HG03460 (cell line): ENCODE results near the gene ATP8B4.

Source experiments
- ATAC-seq: cut with Tn5 transposase; IDR thresholded peaks from one replicate; pipeline ENCODE4 v1.9.1; 2021; ENCODE audit not compliant: unreplicated experiment

ATP8B4 gene

DNA sequence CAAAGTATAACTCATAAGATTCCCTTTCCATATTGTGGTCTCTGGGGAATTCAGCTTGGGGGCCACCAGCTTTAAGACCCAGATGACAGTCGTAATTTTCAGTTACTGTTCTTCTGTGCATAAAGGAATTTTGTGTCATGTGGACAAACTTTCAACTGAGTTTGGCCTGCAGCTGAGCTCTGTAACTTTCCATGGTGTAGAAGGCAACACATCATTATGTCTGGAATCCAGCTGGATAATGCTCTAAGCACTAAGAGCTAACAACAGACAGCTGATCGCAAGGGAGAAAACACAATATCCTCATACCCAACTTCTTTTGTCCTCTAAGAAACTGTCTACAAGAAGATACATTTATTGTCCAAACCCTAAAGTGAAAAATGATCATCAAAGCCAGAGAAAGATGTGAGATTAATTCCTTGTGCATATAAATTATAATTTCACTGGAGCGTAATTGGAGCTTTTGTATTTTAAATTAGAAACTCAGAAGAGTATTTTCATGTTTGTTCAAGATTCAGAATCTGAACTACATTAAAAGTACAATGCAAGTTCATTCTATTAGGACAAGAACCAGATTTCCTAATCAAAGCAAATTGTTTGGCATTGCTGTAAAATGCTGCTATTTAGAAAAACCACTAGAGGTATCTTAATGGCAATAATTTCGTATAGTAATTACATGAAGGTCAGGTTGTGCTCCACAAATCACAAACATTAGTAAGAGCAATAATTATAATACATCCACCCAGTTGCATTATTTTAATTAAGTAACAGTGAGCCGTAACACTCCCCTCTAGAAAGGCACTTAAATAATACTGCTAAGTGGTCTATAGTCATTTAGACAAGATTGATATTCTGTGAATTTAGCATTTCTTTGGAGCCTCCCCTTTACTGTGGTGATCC lies 218.8 kb downstream of the ATP8B4 start:
- ATAC-seq = no peak

DNA sequence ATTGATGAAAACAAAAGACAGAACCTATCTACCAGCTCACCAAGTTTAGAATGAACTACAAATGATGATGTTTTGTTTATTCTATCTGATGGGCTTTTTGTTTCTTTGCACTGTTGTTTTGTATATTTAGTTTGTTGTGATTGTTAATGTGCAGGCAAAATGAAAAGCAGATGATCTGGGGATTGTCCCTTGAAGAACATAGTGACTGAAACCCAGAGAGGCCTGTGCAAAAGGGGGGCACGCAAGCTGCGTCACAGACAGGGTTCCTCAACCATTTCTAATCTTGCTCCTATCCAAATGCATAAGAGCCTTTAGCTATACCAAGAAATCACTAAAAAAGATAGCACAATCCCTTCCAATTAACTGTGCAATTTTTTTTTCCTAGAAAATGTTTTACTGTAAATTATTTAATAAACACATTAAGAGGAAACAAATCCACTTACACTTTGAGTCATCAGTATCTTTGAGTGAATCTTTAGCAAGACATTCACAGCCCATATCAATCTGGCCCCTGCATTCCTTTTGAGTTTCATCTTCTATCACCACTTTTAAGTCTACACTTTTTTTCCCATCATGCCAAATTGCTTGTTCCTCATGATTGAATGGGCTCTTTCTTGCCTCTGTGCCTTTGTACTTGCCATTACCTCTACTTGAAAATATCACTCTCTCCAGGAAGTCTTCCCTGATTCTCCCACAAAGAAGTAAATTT lies 220.3 kb downstream of the ATP8B4 start:
- no peak for ATAC-seq

DNA sequence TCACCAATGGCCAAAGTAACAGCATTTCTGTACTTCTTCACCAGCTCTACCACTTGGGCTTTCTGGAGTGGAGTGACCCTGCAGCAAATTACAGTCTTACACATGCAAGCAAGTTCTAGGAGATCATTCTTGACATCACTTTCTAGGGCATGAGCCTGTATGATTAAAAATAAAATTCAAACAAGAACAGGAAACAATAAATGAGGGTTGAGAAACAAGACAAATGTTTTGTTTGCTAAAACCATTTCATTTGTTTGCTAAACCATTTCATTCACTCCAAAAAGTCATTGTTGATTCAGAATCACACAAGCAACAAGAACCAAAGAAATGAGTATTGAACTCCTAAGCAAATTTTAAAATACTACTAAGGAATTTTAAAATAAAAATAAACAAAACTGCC lies 220.9 kb downstream of the ATP8B4 start:
- no peak for ATAC-seq

DNA sequence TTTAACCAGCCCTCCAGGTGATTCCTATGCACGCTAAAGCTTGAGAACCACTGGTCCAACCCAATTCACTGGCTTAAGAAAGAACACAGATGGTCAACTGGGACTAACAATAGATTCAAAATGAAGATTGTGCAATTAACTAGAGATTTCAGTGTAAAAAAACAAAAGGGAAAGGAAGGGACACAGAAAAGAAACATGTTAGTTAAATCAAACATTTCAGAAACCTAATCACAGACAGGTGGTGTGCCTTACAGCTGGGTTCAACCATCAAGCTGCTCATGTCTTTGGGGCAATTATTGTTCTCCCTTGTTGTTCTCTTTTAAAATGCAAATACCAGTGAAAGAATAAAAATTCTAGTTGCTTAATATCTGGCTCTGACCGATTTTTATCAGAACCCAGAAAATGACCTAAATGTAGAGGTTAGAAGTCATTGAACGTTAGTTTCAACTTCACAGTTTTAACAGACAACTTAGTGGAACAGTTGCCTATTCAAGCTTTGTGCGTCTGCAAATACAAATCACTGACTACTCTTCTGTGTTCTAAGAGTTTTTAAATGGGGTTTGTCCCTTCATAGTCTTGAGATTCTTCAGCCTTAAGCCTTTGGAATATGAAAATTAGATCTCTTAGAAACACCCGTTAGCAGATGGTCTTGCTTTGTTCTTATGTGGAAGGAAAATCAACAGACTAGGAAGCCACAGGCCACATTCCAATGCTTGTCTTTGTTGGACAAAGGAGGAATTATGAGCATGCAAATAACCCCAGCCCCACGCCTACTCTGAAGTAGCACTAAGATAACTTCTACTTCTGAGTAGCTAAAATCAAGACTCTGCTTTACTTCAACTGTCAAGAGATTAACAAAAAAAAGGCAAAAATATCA lies 223.4 kb downstream of the ATP8B4 start:
- ATAC-seq = no peak

DNA sequence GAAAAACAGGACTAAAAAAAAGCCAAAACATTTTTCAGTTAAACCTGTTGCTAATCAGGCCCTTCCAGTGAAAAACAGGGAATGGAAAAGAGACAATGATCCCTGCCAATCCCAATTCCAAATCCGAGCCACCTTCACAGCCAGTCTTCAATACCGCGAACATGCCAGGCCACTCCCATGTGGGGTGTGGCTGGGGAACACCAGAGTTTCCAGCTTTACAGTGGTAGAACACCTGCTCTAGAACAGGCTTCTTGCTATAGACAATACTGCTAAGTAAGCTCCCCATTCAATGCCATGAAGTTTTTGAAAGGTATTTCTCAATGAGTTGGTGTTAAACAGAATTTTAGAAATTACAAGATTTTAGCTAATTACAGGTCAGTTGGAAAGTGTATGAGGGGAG lies 228.3 kb downstream of the ATP8B4 start:
- ATAC-seq = no peak

DNA sequence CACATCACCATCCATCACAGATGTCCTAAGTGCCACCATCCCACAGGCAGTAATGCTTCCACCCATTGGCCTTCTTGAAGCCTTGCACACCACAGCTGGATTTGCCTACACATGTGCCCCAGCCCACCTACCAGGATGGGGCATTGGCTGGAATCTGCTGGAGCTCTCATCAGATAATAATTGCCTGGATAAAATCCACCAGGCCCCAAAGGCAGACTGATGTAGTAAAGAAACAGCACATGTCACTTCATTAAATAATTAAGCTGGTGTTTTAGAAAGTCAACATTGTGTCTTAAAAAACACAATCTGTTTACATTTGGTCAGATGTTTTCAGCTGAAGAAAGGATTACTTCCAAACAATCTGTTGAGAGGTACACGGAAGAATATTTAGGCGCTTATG lies 229.5 kb downstream of the ATP8B4 start:
- no peak for ATAC-seq

DNA sequence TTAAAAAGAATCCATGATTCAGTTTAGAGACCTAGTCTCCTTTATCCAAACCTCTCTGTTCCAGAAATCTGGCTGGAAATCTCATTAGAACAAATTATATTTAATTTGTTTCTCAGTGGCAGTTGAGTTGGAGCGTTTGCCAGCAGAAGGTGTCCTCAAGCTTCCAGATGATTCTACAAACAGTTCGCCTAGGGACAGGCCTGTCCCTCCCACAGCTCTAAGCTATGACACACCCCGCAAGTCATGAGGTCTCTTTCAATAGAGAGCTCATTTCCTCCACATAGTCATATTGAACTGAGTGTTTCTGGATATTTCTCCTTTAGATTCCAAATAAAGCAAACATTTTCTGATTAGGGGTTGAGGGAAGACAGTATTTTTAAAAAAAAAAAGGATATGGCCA lies 230.3 kb downstream of the ATP8B4 start:
- no peak for ATAC-seq

DNA sequence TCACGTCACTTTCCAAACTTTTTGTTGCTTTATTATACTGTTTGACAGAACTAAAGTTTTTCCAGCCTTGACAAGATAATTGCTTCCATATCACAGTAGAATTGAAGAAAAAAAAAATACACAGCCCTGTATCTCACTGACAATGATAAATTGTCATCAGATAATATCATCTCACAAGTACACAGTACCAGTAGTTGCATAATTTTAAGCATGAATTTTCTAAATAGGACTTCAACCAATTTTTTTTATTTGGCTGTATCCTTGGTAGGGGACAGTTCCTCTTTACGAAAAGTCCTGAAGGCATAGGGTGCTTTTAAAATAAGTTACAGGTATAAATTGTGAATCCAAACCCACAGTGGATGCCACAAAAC lies 230.7 kb downstream of the ATP8B4 start:
- no peak for ATAC-seq

DNA sequence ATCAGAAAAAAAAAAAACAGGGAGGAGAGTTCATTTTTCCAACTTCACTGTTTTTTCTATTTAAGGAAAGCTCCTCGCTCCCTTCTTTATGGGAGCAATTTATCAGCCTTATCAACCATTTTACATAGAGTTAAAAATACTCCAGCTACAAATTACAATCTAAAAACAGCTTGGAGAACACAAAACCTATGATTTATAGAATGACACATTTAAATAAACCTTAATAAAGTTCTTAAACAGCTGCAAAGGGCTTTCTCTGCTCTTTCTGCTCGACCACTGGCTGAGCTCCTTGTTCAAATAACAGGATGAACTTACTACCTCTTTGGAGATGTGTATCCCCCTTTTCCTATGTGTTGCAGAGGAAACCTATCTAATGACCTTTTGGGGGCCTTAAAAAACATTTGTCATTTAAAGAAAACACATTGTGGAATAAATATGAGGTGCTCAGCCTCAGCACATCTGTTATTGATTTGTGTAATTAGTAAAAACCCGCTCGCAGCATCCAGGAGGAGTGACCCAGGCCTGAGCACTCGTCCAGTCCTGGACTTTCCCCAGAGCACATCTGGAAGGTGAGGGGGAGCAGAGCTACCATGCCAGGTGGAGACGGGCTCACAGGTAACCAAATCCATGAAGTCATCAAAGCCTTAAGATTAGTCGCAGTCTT lies 231.2 kb downstream of the ATP8B4 start:
- ATAC-seq = no peak

DNA sequence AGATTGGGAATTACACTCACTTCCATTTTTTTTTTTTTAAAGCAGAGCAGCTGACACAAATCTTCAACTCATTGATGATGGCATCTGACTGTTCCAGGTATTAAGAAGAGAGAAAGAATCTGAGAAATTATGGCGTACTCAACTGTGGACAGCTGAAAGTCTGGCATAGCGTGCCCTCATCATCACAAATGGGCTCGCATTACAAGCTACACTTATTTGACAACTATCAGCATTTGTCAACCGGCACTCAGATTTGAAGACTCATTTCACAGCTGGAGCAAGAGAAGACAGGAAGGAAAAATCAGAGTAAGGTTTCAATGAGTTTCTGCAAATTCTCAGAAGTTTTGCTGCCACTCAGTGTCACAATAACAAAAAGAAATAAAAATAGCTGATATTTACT lies 235.9 kb downstream of the ATP8B4 start:
- ATAC-seq = no peak

DNA sequence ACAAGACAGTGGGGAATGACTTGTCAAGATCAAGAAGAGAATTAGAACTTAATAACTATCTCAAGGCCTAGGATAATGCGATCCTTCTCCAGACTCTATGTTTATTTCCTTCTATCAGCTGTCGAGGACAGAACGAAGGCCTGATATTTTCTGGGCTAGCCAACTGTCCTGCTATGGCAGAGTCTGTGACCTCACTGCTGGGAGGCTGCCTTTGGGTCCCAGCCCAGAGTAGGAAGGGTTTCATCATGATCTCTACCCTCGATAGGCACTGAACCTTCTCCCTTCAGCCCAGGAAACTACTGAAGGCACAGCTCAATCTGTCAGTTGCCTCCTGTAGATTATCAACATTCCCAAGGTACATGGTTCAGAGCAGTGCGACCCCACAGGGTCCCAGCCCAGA lies 237.2 kb downstream of the ATP8B4 start:
- no peak for ATAC-seq

DNA sequence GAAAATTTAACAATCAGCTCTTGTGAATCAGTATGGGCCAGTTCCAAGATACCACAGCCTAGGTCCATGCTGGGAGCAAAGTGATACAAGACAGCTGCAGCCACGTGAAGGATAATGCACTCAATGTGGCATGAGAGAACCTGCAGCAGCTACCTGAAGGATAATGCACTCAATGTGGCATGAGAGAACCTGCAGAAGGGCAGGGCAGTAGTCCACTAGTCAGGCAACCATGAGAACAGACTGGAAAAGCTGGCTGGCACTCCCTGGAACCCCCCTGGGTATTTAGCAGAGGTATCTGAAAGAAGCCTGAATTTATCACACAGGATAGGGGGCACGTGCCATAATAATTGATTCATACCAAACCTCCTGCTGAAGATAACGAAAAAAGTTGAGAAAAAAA lies 237.6 kb downstream of the ATP8B4 start:
- ATAC-seq = no peak

DNA sequence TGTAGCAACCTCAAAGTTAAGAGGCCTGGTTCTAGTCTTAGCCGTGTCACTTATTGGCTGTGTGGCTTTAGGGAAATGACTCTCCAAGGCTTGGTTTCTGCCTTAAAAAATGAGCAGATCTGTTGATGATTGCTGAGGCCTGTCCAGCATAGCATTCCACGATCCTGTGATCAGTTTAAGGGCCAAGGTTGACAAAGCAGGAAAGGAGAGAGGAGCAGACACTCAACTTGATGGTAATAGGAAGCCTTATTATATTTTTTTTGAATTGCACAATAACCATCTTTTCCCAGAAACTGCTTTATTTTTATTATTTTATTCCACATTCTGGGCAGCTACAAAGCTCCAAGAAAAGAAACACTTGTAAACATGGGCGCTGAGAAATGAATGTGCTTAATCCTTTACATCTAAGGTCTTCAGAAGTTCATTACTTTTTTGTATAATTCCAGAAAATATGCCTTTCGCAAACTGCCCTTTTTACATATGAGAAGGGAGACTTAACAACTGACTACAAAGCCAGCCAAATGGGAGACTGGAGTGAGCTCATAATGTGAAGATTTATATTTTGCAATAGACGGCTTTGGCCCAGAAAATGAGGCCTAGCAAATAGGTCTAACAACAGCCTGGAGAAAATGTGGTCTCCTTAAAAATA lies 241.0 kb downstream of the ATP8B4 start:
- no peak for ATAC-seq

DNA sequence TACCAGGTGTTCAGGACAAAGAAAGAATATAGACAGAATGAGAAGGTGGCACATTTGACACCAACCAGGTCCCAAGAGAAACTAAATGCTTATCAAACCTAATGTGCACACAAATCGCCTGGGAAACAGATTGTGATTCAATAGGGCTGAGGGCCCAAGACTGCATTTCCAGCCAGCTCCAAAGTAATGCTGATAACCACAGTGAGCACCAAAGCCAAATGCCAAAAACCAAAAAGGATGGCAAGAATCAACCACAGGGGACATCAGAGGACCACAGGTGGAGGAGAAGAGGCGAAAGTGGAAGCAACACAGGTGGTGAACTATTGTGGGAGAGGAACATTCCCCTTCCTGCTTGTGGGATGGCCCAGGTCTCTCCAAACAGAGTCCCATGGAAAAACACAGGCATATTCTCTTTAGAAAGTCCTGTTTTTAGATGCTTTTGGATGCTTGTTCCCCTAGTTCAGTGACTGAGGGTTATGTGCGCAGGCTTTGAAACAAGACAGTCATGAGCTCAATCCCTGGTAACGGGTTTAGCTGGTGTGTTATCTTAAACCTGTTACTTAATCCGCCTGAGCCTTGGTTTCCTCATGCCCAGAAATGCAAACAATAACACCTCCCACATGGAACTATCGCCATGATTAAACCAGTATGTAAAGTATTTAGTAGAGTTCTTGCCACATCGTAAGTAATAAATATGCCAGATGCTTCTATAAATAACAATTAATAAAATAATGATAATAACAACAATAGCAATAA lies 241.7 kb downstream of the ATP8B4 start:
- no peak for ATAC-seq

DNA sequence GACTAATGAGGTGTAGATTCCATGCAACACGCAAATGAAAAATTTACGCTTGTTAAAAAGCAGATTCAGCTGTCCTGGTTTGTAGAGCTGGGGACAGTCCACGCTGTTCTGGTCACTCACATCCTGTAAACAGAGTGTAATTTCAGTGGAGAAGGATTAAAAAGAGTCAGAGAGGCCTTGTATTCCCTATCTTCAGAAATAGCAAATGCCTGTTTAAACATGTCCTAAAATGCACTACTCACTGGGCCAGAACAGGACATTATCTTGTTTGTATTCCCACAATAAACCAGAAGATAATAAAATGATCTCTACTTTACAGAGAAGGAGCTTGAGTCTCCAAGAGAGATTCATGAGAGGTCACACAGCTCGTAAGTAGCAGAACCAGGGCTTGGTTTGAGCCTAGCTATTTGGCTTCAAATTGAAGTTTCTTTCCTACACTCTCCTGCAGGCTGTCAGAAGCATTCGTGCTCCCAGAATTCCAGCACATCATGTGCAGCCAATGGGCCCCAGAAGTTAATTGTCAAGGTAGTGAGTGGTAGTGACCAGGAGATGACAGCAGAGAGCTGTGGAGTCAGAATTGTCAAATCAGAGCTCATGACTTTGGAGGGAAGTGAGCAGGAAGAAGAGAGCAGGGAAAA lies 242.5 kb downstream of the ATP8B4 start:
- no peak for ATAC-seq

DNA sequence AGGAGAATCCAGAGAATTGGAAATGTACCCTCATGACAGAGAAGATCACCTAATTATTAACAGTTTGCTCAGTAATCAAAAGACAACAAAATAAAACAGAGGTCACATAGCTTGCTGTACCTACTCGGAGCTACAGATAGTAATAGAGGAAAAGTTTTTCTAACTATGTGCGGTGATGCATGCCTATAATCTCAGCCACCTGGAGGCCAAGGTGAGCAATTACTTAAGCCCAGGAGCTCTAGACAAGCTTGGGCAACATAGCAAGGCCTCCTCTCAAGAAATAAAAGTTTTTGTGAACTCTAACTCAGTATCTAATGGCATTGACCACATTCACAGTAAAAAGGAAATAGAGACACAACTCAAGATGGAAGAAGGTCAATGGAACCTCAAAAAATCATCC lies 243.6 kb downstream of the ATP8B4 start:
- no peak for ATAC-seq

DNA sequence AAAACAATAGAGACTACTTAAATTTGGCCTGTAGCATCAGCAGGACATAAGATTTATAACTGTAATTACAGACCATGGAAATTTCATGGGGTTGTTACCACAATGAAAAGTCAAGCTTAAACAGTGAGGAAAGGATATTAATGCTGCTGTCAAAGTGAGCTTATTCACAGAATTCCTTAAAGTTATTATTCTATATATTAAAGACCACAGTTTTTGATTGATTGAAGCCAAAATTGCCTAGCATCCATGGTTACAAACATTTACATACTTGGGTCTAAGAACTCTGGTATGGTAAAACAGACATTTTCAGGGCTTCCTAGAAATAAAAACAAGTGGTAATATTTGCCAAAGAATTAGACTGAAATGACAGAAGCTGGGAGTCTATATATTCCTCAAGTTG lies 248.6 kb downstream of the ATP8B4 start:
- no peak for ATAC-seq

DNA sequence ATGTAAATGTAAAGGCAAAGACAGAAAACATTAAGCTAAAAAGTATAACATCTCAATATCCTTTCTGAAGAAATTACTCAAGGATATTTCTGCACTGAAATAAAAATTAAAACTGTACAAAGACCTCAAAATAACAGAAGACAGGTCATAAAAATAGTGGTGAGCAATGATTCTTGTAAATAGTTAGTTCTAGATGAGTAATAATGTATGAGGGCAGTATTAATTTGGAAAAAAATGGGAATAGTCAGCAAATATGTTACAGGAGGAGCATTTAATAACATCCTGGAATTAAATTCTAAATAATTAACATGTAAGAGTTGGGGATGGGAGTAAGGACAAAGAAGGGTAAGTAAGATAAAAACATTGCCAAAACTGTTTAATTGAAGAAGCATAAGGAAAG lies 250.7 kb downstream of the ATP8B4 start:
- no peak for ATAC-seq
